Stimulated activated naive CD4-positive, alpha-beta T cell treated with Interleukin-2 at 50 U/mL for 16 hours (primary cell): ENCODE measurements around the gene GRAMD1B.

Experiments used
- DNase-seq: peaks from one replicate; lab custom pipeline; 2025; lab: John Stamatoyannopoulos, UW

Gene GRAMD1B

GRCh38 chr11:123475469-123475868 lies 45.4 kb downstream of the GRAMD1B start:
- DNase-seq = no peak

- DNase-seq = no peak
These were observed 47.3 kb downstream of the GRAMD1B start for GRCh38 chr11:123477205-123477907.

GRCh38 chr11:123478352-123478987 lies 48.4 kb downstream of the GRAMD1B start:
- DNase-seq = peak; percentile 23

GRCh38 chr11:123479048-123479837 lies 49.2 kb downstream of the GRAMD1B start:
- no peak for DNase-seq

- no peak for DNase-seq
These were observed 50.3 kb downstream of the GRAMD1B start for GRCh38 chr11:123480290-123480815.

- DNase-seq = no peak
These were observed 50.8 kb downstream of the GRAMD1B start for GRCh38 chr11:123480882-123481281.

GRCh38 chr11:123481640-123482039 lies 51.6 kb downstream of the GRAMD1B start:
- DNase-seq = no peak

GRCh38 chr11:123482218-123482617 lies 52.1 kb downstream of the GRAMD1B start:
- no peak for DNase-seq

- DNase-seq = no peak
These were observed 53.0 kb downstream of the GRAMD1B start for GRCh38 chr11:123483058-123483457.

- DNase-seq = no peak
These were observed 53.4 kb downstream of the GRAMD1B start for GRCh38 chr11:123483466-123483865.

- no peak for DNase-seq
These were observed 54.4 kb downstream of the GRAMD1B start for GRCh38 chr11:123484448-123484847.

GRCh38 chr11:123487157-123487744 lies 57.2 kb downstream of the GRAMD1B start:
- DNase-seq = no peak

- DNase-seq = no peak
These were observed 60.5 kb downstream of the GRAMD1B start for GRCh38 chr11:123490527-123490926.

- DNase-seq = no peak
These were observed 61.2 kb downstream of the GRAMD1B start for GRCh38 chr11:123491241-123491640.

GRCh38 chr11:123493349-123494063 lies 63.4 kb downstream of the GRAMD1B start:
- DNase-seq = no peak

GRCh38 chr11:123494195-123495050 lies 64.4 kb downstream of the GRAMD1B start:
- DNase-seq = no peak

GRCh38 chr11:123504401-123504800 lies 74.3 kb downstream of the GRAMD1B start:
- DNase-seq = no peak

- DNase-seq = no peak
These were observed 75.7 kb downstream of the GRAMD1B start for GRCh38 chr11:123505546-123506299.

- no peak for DNase-seq
These were observed 77.0 kb downstream of the GRAMD1B start for GRCh38 chr11:123507043-123507442.
